Measurements from ENCODE around the gene SKA1.
"Not testable (repeated sequence)": the region's sequence is repeated elsewhere in the genome, so short reads cannot be mapped to it uniquely, and the experiment has no call there.

Gene SKA1

DNA sequence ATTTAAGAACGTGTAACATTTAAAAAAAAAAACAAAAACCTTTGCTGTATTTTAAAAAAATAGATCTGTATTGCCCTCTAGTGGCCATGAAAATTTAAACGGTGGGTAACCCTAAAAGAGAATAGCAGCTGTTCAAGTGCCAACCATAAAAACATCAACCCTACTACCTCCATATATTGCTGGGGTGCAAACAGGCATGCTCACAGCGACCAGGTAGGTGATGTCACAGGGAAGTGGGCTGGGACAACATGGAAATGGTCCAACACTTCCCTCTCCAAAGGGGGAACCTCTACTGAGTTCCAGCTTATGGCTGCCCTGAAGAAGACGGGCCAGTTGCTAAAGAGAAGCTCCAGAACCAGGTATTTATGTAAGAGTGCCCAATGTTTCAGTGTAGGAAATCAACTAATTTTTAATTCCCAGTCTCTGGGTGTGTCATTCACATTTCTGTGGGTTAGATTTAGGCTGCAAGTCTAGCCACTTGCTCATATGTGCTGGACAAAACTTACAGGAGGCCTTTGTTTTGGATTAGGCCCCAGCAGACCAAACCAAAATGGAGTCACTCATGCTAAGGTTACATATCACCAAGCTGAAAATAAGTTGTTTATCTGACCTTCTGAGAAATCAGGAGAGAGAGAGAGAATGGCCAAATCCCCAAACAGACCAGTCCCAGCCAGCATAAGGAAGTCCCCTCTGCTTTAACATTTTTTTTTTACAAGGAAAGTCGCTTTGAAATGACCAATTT lies 54.5 kb downstream of the SKA1 start:
- no peak for ATAC-seq
- no peak for DNase-seq

DNA sequence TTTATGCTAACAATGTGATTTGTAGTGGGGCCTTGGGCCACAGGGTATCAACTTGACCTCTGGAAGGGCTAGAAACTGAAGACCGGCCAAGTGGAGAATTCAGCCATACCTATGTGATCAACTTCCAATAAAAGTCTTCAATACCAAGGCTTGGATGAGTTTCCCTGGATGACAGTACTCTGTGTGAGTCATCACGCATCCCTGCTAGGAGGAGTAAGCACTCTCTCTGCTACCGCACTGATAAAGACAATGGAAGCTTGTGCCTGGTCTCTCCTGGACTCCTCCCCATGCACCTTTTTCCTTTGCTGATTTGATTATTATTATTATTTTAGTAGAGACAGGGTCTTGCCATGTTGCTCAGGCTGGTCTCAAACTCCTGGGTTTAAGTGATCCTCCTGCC lies 58.1 kb downstream of the SKA1 start:
- ATAC-seq (no peak), DNase-seq (no peak)

GRCh38 chr18:50436742-50437141 lies 61.9 kb downstream of the SKA1 start:
- ATAC-seq, DNase-seq: not testable (repeated sequence)

DNA sequence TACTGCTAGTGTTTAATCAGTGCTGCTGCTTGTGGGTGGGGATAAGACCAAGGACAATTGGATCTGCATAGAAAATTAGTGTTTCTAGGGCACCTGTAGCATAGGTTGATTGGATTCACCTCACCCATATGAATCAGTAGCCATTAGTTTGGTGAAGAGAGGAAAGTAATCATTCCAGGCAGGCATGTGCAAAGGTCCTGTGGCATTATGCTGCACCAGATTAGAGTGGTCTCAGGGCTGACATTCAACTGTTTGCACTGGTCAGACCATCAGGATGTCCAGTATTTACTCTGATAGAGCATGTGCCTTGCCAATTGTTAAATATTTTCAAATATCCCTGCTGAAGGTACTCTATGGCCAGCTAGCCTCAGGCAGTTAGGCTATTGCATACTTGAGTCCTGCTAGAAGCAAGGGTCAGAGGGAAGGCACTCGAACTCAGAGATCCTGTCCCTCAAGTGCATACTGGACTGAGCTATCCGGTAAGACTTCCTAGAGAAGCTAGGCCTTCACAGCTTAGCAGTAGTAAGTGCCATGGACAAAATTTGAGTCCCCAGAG lies 64.7 kb downstream of the SKA1 start:
- no peak for ATAC-seq
- no peak for DNase-seq

DNA sequence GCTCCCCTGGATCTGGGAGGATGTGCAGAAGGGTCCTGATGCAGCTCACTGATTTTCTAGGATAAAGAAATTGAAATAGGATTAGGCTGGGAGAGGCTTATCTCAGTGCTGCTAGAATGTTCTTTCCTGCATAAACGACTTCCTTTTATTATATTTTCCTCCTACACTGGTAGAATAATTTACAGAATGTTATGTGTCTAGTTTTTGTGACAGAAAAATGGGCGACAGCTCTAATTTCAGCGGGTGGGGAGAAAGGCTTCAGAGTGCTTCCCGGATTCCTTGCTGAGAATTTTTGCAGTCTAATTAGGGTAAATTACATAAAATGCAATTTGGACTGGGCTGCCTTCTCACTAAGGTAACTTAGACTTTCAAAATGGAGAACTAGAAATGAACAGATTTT lies 66.2 kb downstream of the SKA1 start:
- DNase-seq (no peak), ATAC-seq (no peak)

GRCh38 chr18:50441501-50441900 lies 66.7 kb downstream of the SKA1 start:
- DNase-seq (no peak), ATAC-seq (no peak)
